T-helper 9 cell (primary cell): ENCODE data around the gene NEURL4.

Experiments
- DNase-seq: peaks from one replicate; pipeline ENCODE4 v3.0.0-alpha.2; 2020

NEURL4 gene

GRCh38 chr17:7295230-7296180, 33.6 kb downstream of the NEURL4 start:
- no peak for DNase-seq

- peak; percentile 66 for DNase-seq
Observed at GRCh38 chr17:7294614-7295153, 34.5 kb downstream of the NEURL4 start, which contains the start of gene YBX2. Gene YBX2 (minus strand): TSS chr17:7294639. CDS start chr17:7294500, 139 bp downstream.

- no peak for DNase-seq
Observed at GRCh38 chr17:7293816-7294613, 35.1 kb downstream of the NEURL4 start.

DNA sequence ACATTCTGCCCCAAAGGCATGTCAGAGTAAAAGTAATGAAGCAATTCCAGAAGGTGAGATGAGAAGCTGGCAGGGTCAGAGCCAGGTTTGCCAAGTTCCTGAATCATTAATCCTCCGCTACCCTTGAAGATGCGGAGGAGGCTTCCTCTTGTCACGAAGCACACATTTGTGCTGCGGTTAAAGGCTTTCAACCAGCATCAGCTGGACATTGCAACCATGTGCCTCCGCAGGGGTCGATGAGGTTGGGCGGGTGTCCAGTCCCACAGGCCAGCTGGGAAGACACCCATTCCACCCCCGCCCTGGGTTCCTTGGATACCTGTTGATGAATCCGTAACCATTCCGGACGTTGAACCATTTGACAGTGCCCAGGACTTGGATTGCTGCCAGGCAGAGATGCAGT, 36.0 kb downstream of the NEURL4 start:
- no peak for DNase-seq

GRCh38 chr17:7292729-7293128, 36.4 kb downstream of the NEURL4 start:
- no peak for DNase-seq

- DNase-seq = no peak
Observed at GRCh38 chr17:7292194-7292593, 36.9 kb downstream of the NEURL4 start.

DNA sequence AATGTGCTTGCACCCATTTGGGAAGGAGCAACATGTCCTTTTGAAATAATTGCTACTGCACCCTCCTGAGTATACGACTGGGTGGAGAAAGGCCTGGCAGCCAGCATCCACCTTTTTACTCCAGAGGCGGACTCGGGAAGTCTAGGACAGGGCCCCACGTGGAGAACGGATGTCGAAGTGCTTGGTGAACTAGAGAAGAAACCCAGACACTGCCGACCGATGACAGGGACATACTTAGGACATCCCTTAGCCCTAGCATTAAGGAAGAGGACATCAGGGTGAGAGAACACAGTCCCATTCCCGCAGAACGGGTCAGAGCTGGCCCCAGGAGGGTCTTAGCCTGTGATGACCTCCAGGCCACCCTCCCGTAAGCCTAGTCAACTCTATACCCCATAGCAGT, 38.5 kb downstream of the NEURL4 start:
- DNase-seq = no peak

GRCh38 chr17:7290166-7290565, 39.0 kb downstream of the NEURL4 start:
- no peak for DNase-seq

GRCh38 chr17:7289256-7290032, 39.7 kb downstream of the NEURL4 start:
- no peak for DNase-seq

GRCh38 chr17:7285679-7286078, 43.5 kb downstream of the NEURL4 start:
- no peak for DNase-seq

DNA sequence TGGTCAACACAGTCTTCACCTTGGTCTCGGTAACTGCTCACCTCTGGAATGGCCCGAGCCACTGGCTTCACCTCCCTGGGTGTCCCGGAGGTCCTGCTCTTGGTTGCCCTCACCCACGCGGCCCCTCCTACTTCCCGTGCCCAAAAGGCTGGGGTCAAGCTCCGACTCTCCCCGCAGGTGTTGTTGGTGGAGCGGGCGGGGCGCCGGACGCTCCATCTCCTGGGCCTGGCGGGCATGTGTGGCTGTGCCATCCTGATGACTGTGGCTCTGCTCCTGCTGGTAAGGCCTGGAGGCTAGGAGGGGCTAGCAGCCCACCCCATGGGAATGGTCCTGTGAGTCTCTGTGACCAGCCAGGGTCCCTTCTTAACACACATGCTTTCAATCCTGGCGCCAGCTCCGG, 44.2 kb downstream of the NEURL4 start:
- DNase-seq = no peak

DNA sequence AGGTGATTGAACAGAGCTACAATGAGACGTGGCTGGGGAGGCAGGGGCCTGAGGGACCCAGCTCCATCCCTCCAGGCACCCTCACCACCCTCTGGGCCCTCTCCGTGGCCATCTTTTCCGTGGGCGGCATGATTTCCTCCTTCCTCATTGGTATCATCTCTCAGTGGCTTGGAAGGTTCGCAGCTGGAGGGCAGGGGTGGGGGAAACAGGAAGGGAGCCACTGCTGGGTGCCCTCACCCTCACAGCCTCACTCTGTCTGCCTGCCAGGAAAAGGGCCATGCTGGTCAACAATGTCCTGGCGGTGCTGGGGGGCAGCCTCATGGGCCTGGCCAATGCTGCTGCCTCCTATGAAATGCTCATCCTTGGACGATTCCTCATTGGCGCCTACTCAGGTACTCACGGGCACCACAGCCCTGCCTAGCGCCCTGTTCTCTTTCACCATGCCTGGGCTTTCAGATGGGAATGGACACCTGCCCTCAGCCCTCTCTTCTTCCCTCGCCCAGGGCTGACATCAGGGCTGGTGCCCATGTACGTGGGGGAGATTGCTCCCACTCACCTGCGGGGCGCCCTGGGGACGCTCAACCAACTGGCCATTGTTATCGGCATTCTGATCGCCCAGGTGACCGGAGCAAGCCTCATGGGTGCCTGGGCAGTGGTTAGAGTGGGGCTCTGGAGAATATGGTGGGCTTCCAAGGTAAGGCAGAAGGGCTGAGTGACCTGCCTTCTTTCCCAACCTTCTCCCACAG, 45.5 kb downstream of the NEURL4 start:
- DNase-seq = no peak

GRCh38 chr17:7282752-7283321, 46.3 kb downstream of the NEURL4 start:
- no peak for DNase-seq

DNA sequence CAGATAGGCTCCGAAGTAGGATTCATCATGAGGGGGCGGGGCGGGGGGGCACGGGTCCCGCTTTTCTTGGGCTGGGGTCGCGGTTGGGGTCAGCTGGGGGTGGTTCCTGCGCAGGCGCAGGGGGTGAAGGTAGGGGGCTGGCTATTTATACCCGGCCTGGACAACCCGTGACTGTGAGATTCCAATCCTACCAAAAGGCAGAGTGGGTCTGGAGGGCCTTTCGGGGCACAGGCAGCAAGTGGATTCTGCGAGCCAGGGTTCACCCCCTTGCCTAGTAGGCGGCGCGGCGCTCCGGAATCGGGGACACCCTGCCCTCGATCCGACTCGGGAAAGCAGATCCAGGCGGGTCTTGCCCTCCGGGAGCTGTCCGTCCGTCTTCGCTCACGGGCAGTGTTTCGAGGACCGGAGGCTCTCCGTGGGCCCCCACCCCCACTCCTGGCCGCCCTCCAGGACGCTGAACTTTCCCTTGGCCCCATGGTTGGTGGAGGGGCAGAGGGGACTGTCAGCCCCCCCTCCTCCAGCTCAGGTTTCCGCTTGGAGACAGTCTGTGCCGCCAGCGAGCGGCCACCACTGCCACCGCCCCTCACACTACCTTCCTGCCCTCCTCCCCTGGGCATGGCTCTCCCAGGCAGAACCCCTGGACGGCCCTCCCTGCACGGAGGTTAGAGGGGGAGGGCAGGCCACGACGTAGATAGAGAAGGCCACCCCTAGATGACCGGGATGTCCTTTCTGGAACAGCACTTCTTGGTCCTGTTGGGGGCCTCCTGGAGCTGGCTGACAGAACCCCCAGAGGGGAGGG, 47.0 kb downstream of the NEURL4 start:
- no peak for DNase-seq

GRCh38 chr17:7281074-7281952, 47.8 kb downstream of the NEURL4 start, which contains the start of gene SLC2A4:
Gene SLC2A4 (plus strand): TSS chr17:7281718. CDS start chr17:7281935, 217 bp downstream.
- DNase-seq = peak; percentile 68

- DNase-seq = peak; percentile 74
Observed at GRCh38 chr17:7280519-7281073, 48.5 kb downstream of the NEURL4 start.

DNA sequence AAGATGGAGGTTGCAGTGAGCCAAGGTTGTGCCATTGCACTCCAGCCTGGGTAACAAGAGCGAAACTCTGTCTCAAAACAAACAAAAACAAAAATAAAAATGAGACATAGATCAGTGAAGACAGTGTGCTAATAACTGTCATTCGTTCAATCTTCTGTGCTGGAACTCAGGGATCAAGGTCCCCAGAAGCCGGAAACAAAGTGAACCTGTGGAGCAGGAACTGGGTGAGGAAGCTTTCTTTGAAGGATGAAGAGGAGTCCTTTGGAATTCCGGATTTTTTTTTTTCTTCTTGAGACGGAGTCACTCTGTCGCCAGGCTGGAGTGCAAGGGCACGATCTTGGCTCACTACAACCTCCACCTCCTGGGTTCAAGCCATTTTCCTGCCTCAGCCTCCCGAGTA, 49.7 kb downstream of the NEURL4 start:
- no peak for DNase-seq

- no peak for DNase-seq
Observed at GRCh38 chr17:7266784-7267183, 62.4 kb downstream of the NEURL4 start.
